ENCODE results near the gene ZNF516.

ZNF516 gene

GRCh38 chr18:76343938-76344569 is 151.0 kb downstream of the ZNF516 start:
- DNase-seq (ENCODE audit: low spot score): no peak
- TF ChIP-seq CTCF (IDR thresholded peaks at IDR 0.05; ENCODE audit: extremely low read depth, insufficient read depth, missing control alignments): no peak
- in situ Hi-C loops (cut with MboI; ENCODE audit: low pct_unique_long_range_greater_than_20kb, low sequenced_read_pairs, unreplicated experiment): no loop called here

- in situ Hi-C loops (cut with MboI; ENCODE audit: low pct_unique_long_range_greater_than_20kb, low sequenced_read_pairs, unreplicated experiment): no loop called here
- TF ChIP-seq CTCF (IDR thresholded peaks at IDR 0.05; ENCODE audit: extremely low read depth, insufficient read depth, missing control alignments): no peak
- DNase-seq (ENCODE audit: low spot score): no peak
These were observed 154.6 kb downstream of the ZNF516 start for GRCh38 chr18:76340410-76340809.

GRCh38 chr18:76339246-76339620 is 155.8 kb downstream of the ZNF516 start:
- in situ Hi-C loops (cut with MboI; ENCODE audit: low pct_unique_long_range_greater_than_20kb, low sequenced_read_pairs, unreplicated experiment): no loop called here
- no peak for TF ChIP-seq CTCF (IDR thresholded peaks at IDR 0.05; ENCODE audit: extremely low read depth, insufficient read depth, missing control alignments)
- no peak for DNase-seq (ENCODE audit: low spot score)

GRCh38 chr18:76338619-76339245 is 156.3 kb downstream of the ZNF516 start:
- in situ Hi-C loops (cut with MboI; ENCODE audit: low pct_unique_long_range_greater_than_20kb, low sequenced_read_pairs, unreplicated experiment): no loop called here
- no peak for TF ChIP-seq CTCF (IDR thresholded peaks at IDR 0.05; ENCODE audit: extremely low read depth, insufficient read depth, missing control alignments)
- no peak for DNase-seq (ENCODE audit: low spot score)

- no peak for DNase-seq (ENCODE audit: low spot score)
- no peak for TF ChIP-seq CTCF (IDR thresholded peaks at IDR 0.05; ENCODE audit: extremely low read depth, insufficient read depth, missing control alignments)
- in situ Hi-C loops (cut with MboI; ENCODE audit: low pct_unique_long_range_greater_than_20kb, low sequenced_read_pairs, unreplicated experiment): no loop called here
These were observed 157.0 kb downstream of the ZNF516 start for GRCh38 chr18:76338088-76338487.

GRCh38 chr18:76335859-76336640 is 159.0 kb downstream of the ZNF516 start:
- TF ChIP-seq CTCF (IDR thresholded peaks at IDR 0.05; ENCODE audit: extremely low read depth, insufficient read depth, missing control alignments): no peak
- in situ Hi-C loops (cut with MboI; ENCODE audit: low pct_unique_long_range_greater_than_20kb, low sequenced_read_pairs, unreplicated experiment): no loop called here
- DNase-seq (ENCODE audit: low spot score): no peak

All from GM13977 (cell line).